GM19452 (cell line): ENCODE measurements around the gene OGFR.

Experiments
- ATAC-seq: cut with Tn5 transposase; IDR thresholded peaks from one replicate; pipeline ENCODE4 v1.9.1; 2021; ENCODE audit not compliant: unreplicated experiment

The OGFR gene

DNA sequence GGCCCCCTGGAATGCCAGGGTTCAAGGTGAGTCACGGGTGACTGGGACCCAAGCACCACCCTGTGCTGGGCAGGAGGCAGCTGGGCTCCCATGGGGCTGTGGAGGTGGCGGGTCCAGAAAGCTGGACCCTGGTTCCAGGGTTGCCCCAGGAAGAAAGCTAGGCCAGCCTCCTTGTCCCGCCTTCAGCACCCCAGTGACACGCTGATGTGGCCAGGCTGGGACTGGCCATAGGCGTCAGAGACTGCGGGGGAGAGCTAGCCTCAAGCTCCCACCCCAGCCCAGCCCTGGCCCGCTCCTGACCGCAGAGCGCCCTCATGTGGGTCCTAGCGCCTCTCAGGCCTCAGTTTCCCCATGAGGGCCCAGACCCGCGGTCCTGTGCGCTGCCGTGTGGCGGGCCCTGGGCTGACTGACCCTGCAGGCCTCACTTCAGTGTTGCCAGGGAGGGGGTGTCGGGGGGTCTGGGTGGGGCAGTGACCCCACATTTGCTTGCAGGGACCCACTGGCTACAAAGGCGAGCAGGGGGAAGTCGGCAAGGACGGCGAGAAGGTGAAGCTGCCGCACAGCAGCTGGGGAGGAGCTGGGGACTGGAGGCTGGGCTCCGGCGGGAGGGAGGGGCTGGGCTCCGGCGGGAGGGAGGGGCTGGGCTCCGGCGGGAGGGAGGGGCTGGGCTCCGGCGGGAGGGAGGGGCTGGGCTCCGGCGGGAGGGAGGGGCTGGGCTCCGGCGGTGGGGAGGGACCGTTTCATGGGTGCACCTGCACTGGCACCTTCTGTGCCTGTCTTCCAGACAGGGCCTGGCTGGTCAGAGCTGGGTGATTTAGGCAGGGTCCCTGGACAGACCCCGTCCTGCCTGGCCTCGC is 20.1 kb downstream of the OGFR start:
- ATAC-seq = no peak

DNA sequence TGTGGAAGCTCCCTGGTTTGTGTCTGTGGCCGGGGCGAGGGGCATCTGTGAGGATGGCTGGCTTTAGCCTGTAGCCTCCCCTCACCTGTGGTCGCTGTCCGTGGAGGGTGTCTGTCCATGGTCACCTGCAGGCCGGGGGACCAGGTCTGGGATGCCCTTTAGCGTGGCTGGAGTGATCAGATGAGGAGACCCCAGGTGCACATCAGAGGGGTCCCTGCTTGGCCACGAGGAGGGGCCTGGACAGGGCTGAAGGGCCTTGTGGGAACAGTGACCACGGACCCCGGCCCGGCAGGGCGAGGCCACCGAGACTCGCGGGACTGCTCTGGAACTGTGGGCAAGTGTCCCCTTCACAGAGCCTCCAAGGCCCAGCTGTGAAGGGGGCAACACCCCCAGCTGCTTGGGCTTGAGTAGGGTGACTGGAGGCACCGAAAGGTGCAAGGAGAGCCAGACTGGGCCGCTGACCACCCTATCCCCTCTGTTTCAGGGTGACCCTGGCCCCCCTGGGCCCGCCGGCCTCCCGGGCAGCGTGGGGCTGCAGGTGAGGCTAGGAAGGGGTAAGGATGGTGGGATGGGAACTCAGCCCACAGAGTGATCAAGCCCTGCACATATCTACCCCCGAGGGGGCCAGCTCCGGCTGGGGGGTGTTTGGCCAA is 20.8 kb downstream of the OGFR start:
- no peak for ATAC-seq

DNA sequence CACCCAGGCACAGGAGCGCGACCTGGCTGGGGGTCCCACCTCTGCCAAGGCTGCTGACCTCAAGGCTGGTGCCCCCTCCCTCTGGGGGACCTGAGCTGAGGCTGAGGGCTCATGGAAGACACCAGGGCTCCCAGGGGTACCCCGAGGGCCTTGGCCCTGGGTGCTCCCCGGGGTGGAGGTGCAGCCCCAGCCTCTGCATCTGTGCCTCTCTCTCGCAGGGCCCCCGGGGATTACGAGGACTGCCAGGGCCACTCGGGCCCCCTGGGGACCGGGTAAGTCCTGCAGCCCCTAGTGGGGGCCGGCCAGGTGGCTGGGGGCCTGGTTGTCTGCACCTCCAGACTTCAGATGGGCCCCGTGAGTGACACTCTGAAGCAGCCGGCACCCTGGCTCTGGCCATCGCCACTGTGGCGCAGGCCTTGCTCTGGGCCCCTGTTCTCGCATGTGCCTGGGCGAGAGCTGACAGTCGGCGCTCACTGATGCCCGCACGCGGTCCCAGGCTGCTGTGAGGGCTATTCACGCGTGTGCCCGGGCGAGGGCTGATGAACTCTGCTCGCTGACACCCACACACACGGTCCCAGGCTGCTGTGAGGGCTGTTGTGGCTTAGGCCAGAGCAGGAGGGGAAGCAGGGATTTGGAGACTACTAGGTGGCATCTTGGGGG is 21.5 kb downstream of the OGFR start:
- ATAC-seq = no peak

DNA sequence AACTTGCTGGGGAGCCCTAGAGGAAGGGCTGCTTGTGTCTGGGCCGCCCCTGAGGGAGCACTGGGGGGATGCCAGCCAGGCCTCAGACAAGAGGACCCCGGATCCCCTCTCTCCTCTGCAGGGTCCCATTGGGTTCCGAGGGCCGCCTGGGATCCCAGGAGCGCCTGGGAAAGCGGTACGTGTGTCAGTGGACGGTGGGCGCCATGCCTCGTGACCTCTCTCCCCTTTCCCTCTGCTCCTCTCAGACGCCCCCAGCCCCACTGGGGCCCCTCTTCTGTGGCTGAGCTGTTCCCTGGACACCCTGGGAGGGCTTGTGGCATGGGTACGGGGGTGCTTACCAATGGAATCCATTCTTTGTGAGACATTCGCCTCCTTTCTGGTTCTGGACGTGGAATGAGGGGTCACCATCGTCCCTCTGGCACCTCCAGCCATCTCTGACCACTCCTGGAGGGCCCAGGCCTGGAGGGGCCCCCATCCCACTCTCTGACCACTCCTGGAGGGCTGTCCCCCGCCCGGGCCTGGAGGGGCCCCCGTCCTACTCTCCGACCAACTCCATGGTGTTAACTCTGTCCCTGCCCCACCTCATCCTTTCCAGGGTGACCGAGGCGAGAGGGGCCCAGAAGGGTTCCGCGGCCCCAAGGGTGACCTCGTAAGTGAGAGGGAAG is 22.1 kb downstream of the OGFR start:
- ATAC-seq = no peak

GRCh38 chr20:62827311-62828038 is 22.8 kb downstream of the OGFR start:
- ATAC-seq = no peak

DNA sequence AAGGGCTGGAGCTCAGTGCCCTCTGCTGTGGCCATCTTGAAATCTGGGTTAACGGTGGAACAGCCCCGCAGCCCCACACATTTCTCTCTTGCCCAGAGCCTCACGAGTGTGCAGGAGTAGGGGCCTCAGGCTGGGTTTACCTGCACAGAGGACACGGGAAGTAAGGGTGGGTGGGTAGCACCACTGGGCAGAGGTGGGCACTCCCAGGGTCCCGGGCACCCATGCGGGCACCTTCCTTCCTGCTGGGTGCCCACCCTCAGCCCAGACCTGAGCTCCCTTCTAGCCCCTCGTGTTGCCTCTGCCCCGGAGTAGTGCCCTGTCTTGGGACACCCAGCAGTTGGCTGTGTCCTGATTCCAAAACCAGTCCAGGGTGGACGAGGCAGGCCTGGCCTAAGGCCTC is 23.4 kb downstream of the OGFR start:
- no peak for ATAC-seq

GRCh38 chr20:62828511-62829230 is 24.0 kb downstream of the OGFR start:
- ATAC-seq = no peak

GRCh38 chr20:62829231-62830230 is 24.9 kb downstream of the OGFR start:
- no peak for ATAC-seq

DNA sequence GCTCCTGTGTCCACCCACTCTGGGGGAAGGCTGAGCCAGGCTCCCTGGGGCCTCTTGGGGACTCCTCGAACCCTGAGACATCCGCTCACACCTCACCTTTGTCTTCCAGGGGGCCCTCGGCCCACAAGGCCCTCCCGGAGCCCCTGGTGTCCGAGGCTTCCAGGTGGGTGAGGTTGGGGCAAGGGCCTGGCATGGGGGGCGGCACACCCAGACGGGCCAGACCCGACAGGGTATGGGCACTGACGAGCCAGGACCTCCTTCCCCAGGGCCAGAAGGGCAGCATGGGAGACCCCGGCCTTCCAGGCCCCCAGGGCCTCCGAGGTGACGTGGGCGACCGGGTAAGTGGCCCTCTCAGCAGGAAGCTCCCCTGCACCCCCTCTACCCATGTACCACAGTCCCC is 25.6 kb downstream of the OGFR start:
- no peak for ATAC-seq

GRCh38 chr20:62830821-62831220 is 26.2 kb downstream of the OGFR start:
- no peak for ATAC-seq

- no peak for ATAC-seq
Measured at GRCh38 chr20:62831361-62831788, 26.7 kb downstream of the OGFR start.

GRCh38 chr20:62831854-62832211 is 27.2 kb downstream of the OGFR start:
- ATAC-seq = no peak

DNA sequence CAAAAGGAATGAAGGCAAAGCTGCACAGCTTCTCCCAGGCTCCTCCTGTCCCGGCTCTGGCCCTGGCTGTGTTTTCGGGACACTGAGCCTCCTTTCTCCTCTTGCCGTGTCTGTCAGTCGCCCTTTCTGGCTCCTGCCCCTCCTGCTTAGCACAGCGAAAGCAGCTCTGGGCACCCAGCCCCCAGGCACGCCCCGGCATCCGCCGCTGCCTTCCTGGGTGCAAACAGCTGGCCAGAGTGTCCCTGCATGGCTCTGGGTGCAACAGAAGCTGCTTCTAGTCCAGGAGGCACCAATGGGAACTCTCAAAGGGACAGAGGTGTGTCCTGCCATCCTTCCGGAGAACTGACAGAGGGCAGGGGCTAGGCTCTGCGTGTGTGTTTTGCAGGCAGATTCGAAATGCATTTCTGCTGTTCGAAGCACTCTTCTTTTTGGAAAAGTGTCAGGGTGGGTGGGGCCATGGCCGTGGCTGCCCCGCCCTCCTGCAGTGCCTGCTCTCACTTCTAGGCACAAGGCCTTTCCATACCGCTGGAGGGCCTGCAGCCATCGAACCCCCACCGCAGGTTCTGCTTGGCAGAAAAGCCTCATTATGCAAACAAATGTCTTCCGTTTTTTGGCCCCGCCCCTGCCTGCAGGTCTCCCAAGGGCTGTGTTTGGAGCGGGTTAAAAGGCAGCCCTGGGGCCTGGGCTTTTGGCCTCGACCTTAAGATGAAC is 27.7 kb downstream of the OGFR start:
- ATAC-seq = no peak

GRCh38 chr20:62832951-62833391 is 28.3 kb downstream of the OGFR start:
- no peak for ATAC-seq

DNA sequence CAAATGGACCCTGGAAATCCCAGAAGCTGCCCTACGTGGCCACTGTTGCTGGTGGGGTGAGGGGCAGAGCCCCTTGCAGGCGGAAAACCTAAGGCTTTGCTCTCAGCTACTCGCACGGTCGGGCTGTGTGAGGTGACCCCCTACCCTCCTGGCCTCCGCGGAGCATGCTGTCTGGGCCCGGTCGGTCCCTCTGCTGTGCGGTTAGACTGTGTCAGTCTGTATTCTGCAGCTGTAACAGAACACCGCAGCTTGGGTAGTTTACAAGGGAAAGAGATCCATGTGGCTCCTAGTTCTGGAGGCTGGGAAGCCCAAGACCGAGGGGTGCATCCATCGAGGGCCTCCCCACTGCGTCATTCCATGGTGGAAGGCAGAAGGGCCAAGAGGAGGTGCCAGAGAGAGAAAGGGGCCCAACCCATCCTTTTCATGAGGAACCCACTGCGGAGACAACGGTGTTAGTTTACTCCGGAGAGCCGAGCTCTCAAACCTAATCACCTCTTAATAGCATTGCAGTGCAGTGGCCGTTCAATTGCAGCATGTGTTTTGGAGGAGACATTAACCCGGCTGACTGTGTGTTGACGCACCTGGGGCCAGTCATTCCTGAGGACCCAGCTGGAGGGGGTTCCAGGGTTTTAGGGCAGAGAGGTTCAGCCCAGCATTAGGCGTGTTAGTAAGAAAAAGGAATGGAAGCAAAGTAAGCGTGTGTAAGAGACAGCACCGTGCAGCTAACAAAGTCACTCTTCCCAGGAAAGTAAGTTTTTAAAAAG is 30.5 kb downstream of the OGFR start:
- no peak for ATAC-seq

DNA sequence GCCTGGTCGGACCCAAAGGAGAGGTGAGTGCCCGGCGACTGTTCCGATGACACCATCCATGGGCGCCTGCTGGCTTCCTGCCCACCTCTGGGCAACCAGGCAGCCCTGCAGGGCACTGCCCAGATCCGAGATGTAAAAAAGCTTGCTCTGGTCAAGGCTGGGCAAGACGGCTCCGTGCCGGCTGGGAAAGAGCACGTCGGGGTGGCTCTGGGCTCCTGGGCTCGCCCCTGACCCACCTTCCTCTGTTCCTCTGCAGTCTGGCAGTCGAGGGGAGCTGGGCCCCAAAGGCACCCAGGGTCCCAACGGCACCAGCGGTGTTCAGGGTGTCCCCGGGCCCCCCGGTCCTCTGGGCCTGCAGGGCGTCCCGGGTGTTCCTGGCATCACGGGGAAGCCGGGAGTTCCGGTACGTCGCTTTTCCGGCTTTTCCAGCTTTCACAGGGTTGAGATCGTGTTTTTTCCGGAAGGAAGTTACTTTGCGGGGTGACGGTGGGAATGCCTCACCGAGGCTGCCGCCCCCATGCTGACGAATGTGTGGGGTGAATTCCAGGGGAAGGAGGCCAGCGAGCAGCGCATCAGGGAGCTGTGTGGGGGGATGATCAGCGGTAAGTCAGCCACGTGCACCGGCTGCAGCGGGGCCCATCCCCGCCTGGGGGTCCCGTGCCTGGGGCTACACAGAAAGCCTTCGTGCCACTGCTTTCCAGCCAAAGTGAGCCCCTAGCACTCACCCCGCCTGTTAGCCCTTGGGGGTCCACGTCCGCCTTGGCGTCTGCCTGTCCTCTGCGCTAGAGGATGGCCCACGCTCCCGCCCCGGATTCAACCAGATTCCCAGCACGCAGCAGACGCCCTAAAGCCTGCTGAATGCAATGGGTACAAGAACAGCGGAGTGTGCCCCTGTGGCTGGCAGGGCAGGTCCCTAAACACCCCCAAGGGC is 31.6 kb downstream of the OGFR start:
- no peak for ATAC-seq
